Mononuclear cell (primary cell): ENCODE data around the gene PGAM1. TPM values are rescaled to one million over a fixed set of nuclear protein-coding genes. Genes with fewer than 3 reads are reported as not detected.

Source experiments
- total RNA-seq: library from RNA; depleted of rRNA; stranded (reverse); fragments of >200 nt; gene quantifications from one replicate; pipeline ENCODE4 v1.2.3, GENCODE V29; 2012

Gene PGAM1
- total RNA-seq, 1 donor = 155 TPM

Other genes with a start within 250 kb of the PGAM1 start
- gene SLIT1, start 240.2 kb upstream of the PGAM1 start, total RNA-seq = 0.10 TPM
- 7.8 TPM for gene ARHGAP19, start 133.6 kb upstream of the PGAM1 start, total RNA-seq
- gene FRAT1, start 106.9 kb upstream of the PGAM1 start, total RNA-seq = 21.9 TPM
- gene FRAT2, start 91.5 kb upstream of the PGAM1 start, total RNA-seq = 25.8 TPM
- 37.8 TPM for gene RRP12, start 24.9 kb upstream of the PGAM1 start, total RNA-seq
- 24.6 TPM for gene EXOSC1, start 19.8 kb downstream of the PGAM1 start, total RNA-seq
- 5.5 TPM for gene ZDHHC16, start 20.0 kb downstream of the PGAM1 start, total RNA-seq
- gene MMS19, start 72.2 kb downstream of the PGAM1 start, total RNA-seq = 30.2 TPM
- gene UBTD1, start 72.7 kb downstream of the PGAM1 start, total RNA-seq = 6.3 TPM
- gene ANKRD2, start 146.6 kb downstream of the PGAM1 start, total RNA-seq = not detected
- not detected for gene HOGA1, start 158.2 kb downstream of the PGAM1 start, total RNA-seq
- gene C10orf62, start 163.5 kb downstream of the PGAM1 start, total RNA-seq = not detected
- gene MORN4, start 207.3 kb downstream of the PGAM1 start, total RNA-seq = not detected
- gene PI4K2A, start 214.5 kb downstream of the PGAM1 start, total RNA-seq = 29.0 TPM